SK-MEL-5 (cell line): Measurements from ENCODE around the gene C2CD5. TPM values are rescaled to one million over a fixed set of nuclear protein-coding genes. Genes with fewer than 3 reads are reported as not detected.
"Not testable (repeated sequence)": the region's sequence is repeated elsewhere in the genome, so short reads cannot be mapped to it uniquely, and the experiment has no call there.

ENCODE experiments used
- DNase-seq: peaks from one replicate; pipeline ENCODE4 v3.0.0-alpha.2; 2016; ENCODE audit warnings: low read depth, low spot score
- in situ Hi-C: cut with HindIII; loops from 2 replicates; pipeline ENCODE4 v1.10.0; 2016; ENCODE audit warnings: low sequenced_read_pairs, high pct_unique_total_duplicates, low pct_unique_long_range_greater_than_20kb
- polyA plus RNA-seq, 2 experiments: library from polyadenylated mRNA; depleted of rRNA; stranded (reverse); fragments of >200 nt; gene quantifications; 2 replicates each; pipeline ENCODE4 v1.2.3, GENCODE V29; 2015
- total RNA-seq: library from RNA; depleted of rRNA; stranded (reverse); fragments of >200 nt; shearing (Covaris generic); gene quantifications from 2 replicates; pipeline ENCODE4 v1.2.3, GENCODE V29; 2014; rRNA removed

C2CD5 gene, protein sequence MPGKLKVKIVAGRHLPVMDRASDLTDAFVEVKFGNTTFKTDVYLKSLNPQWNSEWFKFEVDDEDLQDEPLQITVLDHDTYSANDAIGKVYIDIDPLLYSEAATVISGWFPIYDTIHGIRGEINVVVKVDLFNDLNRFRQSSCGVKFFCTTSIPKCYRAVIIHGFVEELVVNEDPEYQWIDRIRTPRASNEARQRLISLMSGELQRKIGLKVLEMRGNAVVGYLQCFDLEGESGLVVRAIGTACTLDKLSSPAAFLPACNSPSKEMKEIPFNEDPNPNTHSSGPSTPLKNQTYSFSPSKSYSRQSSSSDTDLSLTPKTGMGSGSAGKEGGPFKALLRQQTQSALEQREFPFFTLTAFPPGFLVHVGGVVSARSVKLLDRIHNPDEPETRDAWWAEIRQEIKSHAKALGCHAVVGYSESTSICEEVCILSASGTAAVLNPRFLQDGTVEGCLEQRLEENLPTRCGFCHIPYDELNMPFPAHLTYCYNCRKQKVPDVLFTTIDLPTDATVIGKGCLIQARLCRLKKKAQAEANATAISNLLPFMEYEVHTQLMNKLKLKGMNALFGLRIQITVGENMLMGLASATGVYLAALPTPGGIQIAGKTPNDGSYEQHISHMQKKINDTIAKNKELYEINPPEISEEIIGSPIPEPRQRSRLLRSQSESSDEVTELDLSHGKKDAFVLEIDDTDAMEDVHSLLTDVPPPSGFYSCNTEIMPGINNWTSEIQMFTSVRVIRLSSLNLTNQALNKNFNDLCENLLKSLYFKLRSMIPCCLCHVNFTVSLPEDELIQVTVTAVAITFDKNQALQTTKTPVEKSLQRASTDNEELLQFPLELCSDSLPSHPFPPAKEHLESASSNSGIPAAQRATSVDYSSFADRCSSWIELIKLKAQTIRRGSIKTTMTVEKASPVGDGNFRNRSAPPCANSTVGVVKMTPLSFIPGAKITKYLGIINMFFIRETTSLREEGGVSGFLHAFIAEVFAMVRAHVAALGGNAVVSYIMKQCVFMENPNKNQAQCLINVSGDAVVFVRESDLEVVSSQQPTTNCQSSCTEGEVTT
- 12.4 and 15.7 TPM in 2 replicates for total RNA-seq
- polyA plus RNA-seq (2015; cell fraction: cytosol; rRNA removed), result 16.2 and 16.7 TPM in 2 replicates
- polyA plus RNA-seq (2015; cell fraction: nucleus; rRNA removed), result 76.8 and 106 TPM in 2 replicates

DNA sequence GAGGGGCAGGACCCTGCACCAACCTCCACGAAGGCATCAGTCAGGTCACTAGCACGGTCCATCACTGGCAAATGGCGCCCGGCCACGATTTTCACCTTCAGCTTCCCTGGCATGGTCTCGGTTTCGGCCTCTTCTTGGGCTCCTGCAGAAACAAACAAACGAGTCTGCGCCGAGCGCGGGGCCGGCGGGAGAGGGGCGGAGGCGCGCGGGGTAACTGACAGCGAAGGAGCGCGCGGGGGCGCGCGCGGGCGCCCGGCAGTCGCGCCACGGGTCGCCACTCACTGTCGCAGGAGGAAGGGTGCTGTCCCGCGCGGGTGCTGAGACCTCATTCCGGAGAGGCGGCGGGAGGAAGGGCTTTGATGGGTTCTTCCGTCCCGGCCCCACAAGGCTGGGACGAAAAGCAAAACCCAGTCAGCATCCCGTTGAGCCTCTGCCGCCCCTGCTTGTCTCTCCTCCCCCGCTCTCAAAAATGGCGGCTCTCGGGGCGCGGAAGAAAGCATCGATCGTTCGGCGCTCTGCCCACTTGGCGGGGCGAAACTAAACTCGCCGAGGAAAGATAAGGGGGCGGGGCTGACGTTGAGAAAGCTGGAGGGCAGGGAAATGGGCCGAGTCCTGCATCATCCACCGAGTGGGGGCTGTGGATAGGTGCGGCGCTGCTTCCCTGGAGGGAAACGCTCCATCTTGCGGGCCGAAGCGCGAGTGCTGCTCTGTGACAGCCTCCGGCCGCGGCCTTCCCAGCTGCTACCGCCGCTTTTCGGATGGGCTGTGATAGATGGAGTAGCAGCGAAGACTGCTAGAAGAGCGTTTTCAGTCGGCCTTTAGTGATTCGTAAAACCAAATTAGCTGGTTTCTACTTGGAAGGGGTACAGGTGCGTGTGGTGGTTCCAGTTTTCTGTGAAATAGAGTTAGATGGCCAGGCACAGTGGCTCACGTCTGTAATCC is at the start of gene C2CD5:
Gene C2CD5 (minus strand): TSS at position 505 of the 942 bp plus-strand sequence. CDS start 392 bp downstream, at position 113.
- DNase-seq, result peak; percentile 98
- in situ Hi-C loops, result no loop called here

DNA sequence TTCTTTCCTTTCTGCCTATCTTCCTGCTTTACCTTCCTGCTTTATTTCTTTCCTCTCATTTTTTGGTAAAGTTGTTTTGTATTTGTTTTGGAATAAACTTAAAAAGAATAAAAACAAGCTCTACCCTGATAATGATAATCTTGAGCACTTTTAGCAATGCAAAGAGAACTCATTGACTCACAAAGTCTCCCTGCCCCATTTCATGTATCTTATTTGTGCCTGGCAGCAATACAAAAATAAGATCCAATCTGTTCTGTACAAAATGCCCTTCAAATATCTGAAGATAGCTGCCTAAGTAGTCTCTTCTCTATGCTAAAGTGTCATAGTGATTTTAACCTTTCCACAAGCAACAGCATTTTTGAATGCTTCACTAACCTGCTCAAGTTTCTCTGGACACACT is 49.5 kb upstream of the C2CD5 start:
- in situ Hi-C loops, result no loop called here
- no peak for DNase-seq

DNA sequence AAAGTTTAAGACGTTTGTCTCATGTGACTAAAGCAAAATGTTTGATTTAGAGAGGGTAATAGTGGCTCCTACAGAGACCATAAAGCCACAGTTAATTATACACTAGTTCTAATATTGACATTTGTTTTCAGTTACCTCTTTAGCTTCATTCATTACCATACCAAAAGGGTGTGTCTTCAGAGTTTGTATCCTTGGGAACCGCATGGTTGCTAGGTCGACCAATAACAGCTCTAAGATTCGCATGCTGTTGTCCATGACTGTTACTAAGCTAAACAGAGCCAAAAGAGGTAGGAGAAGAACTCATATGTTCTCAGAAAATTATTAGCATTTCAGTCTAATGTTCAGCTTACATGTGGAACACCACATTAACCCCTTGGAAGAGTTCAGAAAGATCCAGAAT is 44.5 kb upstream of the C2CD5 start:
- DNase-seq, result peak; percentile 31

DNA sequence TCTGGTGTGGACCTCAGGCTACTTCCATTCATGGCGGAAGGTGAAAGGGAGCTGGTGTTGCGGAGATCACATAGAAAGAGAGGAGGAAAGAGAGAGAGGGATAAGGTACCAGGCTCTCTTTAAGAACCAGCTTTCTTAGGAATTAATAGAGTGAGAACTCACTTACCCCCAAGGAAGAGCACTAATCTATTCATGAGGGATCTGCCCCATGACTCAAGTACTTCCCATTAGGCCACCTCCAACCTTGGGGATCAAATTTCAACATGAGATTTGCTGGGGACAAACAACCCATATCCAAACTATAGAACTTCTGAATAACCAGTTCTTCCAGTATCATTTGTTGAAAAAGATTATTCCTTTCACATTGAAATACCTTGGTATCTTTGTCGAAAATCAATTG is 34.0 kb upstream of the C2CD5 start:
- in situ Hi-C loops, result no loop called here
- DNase-seq, result no peak

More for the DNA sequence above, 44.5 kb upstream of the C2CD5 start:
- in situ Hi-C loops, result no loop called here

DNA sequence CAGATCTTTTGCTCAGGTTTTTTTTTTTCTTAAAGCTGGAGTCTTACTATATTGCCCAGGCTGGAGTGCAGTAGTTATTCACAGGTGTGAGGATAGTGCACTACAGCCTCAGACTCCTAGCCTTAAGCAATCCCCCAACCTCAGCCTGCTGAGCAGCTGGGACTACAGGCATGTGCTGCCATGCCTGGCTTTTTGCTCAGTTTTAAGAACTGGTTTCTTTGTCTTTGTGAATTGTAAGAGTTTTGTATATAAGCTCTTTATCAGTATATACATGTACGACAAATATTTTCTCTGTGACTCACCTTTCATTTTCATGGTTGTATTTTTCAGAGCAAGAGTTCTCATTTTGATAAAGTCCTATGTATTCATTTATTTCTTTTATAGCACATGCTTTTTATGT is 33.3 kb upstream of the C2CD5 start:
- in situ Hi-C loops, result no loop called here
- no peak for DNase-seq

DNA sequence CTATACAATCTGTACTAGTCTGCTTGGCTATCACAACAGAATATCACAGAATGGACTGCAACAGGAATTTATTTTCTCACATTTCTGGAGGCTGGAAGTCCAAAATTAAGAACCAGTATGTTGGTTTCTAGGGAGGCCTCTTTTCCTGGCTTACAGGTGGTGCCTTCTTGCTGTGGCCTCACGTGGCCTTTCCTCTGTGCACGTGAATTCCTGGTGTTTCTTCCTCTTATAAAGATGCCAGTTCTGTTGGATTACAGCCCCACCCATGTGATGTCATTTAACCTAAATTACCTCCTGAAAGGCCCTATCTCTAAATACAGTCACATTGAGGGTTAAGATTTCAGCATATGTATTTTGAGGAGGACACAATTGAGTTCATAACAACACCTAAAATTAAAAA is 32.1 kb upstream of the C2CD5 start:
- DNase-seq, result no peak
- in situ Hi-C loops, result no loop called here

DNA sequence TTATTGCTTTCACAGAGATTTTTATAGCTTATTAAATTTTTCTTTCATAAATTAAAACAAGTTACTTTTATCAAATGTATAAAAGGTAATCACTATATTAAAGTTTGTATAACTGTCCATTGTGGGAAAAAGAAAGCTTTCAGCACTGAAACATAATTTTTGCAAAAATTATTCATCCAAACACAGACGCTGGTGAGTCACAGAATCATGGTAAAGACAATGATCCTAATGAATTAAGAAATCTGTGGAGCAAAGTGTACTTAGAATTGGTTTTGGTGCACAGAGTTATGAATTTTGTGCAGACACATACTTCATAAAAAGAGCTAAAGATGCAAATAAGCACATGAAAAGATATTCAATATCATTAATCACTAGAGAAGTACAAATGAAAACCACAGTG is 31.7 kb upstream of the C2CD5 start:
- no peak for DNase-seq
- in situ Hi-C loops, result no loop called here

DNA sequence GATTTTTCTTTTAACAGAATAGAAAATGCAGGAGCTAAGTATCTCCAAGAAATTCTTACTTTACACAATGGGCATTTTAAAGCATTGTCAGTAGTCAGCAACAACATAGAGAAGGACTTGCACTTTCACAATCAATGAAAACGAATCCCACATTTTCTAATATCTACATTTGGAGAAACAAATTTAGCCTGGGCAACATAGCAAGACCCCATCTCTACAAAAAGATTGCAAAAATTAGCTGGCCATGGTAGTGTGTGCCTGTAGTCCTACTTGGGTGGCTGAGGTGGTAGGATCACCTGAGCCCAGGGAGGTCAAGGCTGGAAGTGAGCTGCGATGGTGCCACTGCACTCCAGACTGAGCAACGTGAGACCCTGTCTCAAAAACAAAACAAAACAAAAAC is 30.6 kb upstream of the C2CD5 start:
- DNase-seq, result no peak
- in situ Hi-C loops, result no loop called here

DNA sequence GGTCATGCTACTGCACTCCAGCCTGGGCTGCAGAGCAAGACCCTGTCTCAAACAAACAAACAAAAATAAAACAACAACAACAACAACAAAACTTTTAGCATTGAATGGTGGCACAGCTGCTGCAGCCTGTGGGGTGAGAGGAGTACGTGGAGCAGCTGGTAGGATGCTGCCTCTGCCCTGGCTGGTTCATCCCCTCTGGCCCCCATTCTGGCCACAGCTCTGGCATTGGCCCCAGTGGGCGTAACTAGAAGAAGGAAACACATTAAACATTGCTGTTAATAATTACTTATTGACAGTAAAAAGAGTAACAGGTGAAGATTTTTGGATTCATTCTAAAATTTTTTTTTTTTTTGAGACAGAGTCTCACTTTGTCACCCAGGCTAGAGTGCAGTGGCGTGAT is 28.8 kb upstream of the C2CD5 start:
- in situ Hi-C loops, result no loop called here
- no peak for DNase-seq

DNA sequence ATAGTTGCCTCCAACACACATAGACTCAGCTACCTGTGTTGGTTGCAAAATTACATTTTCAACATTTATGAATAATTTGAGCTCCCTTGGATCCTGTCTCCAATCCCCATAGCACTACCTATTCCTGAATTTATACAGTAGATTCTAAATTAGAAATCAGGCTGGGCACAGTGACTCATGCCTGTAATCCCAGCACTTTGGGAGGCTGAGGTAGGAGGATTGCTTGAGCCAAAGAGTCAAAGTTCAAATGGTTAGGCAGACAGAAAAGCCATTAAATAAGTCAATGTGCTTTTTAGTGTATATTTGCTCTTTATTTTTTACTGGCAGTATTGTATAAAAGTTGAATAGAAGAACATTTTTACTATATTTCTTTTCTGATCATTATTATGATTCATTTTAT is 24.9 kb upstream of the C2CD5 start:
- in situ Hi-C loops, result no loop called here
- no peak for DNase-seq

DNA sequence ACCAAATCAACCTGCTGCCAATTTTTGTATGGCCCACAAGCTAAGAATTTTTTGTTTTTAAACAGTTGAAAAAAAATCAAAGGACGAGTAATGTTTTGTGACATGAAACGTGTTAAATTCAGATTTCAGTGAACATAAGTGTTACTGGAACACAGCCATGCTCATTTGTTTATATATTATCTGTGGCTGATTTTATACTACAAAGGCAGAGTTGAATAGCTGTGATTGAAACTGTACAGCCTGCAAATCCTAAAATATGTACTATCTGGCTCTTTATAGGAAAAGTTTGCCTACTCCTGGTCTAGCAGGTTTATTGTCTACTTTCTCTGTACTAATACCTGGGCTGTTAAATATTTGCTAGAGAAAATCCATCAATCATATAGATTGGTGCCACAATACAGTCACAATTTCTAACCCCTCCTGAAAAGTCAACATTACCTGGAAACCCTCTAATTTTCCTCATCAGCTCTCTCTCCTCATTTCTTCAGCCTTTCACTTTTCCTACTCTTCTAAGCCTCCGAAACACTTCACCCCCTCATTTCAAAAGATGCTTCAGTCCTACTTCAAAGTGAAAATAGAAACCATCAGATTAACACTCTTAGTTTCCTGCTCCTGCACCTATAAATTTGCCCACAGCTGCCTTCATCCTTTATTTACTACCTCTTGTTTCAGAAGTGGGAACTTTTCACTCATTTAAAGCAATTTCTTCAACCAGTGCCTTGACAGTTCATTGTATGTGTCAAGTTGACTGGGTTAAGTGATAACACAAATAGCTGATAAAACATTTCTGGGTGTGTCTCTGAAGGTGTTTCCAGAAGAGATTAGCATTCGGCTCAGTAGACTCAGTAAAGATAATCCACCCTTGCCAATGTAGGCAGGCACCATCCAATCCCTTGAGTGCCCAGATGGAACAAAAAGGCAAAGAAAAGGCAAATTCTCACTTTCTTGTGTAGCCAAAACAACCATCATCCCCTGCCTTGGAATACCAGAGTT is 18.0 kb upstream of the C2CD5 start:
- in situ Hi-C loops, result no loop called here
- DNase-seq, result no peak

DNA sequence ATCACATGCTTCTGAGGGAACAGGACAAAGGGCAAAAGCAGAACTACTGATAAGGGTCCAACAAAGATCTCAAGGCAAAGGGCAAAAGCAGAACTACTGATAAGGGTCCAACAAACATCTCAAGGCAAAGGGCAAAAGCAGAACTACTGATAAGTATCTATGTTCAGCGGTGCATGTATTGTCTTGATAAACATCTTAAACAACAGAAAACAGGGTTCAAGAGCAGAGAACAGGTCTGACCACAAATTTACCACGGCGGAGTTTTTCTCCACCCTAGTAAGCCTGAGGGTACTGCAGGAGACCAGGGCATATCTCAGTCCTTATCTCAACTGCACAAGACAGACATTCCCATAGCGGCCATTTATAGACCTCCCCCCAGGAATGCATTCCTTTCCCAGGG is 10.4 kb upstream of the C2CD5 start:
- DNase-seq, in situ Hi-C loops: not testable (repeated sequence)

DNA sequence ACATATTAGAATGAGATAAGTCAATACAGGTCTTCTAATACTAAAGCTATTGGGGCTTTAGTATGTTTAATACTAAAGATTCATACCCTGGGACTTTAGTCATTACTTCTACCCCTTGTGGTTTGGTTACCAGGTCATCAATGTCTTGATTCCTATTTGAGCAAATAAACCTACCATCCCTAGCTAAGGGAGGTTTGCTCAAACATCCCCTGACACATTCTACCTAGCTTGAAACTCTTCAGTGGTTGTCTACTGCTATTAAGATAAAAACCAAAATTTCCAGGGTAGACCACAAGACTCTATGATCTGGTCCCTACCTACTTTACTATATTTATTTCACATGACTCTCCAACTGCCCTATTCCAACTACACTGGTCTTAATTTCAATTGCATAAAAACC is 7.3 kb upstream of the C2CD5 start:
- DNase-seq, result no peak
- in situ Hi-C loops, result no loop called here

DNA sequence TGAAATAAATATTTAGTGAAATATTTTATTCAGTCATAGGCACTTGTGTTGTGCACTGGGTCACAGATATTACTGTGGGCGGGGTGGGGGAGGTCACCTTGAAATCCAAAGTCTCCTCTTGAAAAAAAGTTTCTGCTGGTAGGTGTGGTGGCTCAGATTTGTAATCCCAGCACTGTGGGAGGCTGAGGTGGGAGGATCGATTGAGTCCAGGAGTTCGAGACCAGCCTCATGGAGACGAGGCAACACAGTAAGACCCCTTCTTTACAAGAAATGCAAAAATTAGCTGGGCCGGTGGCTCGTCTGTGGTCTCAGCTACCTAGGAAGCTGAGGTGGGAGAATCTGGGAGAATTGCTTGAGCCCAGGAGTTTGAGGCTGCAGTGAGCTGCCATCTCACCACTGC is 913 bp upstream of the C2CD5 start:
- no peak for DNase-seq
- in situ Hi-C loops, result no loop called here

DNA sequence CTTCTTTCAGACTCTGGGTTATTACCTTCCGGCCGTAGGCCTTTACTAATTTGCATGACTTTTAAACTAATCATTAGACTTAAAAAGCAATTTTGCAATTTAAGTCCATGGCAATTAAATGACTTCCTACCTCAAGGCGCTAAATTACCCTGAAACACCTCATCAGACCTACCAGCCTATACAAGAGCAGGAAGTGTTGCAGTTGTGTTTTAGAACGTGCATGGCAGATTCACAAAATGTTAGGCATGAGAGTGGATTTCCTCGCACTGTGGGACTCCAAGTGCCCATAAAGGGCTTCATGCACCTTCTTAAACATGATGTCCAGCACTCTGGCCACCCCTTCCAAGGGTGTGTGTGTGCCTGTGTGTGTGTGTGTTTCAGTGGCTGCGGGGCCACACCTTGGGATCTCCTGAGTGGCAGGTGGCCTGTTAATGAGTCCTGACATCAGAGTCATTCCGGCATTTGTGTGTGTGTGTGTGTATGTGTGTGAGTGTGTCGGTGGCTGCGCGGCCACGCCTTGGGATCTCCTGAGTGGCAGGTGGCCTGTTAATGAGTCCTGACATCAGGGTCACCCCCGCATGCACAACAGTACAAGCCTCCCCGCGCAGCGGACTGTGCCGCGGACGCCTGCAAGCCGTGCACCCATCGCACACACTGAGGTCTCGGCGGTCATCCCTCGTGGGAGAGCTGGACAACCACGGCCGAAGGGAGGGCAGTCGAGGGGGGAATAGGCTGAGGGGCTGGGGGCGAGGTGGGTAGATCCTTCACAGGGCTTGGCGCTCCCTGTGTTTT is 900 bp downstream of the C2CD5 start:
- DNase-seq, result no peak
- in situ Hi-C loops, result no loop called here
